Measurements from ENCODE around the gene POLD2.

DNA sequence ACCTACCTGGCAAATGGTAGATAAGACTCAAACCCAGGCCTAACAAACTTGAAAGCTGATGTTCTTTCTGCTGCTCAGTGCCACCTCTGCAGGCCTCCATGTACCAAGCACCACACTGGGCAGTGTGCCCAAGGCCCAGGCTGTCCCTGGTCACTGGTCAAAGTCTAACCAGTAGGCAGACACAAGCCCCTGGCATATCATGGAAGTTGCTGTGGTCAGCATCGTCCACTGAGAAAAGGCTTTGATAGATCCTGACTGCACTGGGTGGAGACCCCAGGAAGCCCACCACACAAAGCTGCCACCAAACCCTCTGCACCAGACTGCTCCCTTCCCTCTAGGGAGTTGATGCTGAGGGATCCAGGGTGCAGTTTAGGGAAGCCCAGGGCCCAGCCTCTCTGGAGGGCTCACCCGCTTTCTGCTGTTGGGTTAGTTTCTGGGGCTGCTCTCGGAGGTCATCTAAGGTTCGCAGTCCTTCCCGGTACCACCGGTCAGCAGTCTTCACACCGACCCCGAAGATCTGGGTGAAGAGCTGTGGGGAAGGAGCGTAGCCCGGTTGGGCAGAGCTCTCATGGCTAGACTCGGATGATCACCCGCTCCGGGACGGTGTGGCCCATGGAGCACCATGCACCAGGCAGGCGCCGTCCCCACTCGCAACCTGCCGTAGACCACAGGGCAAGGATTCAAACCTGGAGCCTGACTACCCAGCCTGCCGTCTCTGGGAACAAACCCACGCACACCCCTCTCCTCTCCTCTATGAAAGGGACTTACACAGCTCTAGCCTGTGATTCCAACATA lies 47.0 kb downstream of the POLD2 start:
- TF ChIP-seq POLR2A (IDR thresholded peaks at IDR 0.05) (no peak), EP300 (IDR thresholded peaks at IDR 0.05) (no peak)
- TF ChIP-seq, protein P1, sequence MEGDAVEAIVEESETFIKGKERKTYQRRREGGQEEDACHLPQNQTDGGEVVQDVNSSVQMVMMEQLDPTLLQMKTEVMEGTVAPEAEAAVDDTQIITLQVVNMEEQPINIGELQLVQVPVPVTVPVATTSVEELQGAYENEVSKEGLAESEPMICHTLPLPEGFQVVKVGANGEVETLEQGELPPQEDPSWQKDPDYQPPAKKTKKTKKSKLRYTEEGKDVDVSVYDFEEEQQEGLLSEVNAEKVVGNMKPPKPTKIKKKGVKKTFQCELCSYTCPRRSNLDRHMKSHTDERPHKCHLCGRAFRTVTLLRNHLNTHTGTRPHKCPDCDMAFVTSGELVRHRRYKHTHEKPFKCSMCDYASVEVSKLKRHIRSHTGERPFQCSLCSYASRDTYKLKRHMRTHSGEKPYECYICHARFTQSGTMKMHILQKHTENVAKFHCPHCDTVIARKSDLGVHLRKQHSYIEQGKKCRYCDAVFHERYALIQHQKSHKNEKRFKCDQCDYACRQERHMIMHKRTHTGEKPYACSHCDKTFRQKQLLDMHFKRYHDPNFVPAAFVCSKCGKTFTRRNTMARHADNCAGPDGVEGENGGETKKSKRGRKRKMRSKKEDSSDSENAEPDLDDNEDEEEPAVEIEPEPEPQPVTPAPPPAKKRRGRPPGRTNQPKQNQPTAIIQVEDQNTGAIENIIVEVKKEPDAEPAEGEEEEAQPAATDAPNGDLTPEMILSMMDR (IDR thresholded peaks at IDR 0.05): no peak
